ENCODE results near the gene ATP8A2.

- TF ChIP-seq POLR2A (IDR thresholded peaks at IDR 0.05): no peak
- TF ChIP-seq, protein P1, sequence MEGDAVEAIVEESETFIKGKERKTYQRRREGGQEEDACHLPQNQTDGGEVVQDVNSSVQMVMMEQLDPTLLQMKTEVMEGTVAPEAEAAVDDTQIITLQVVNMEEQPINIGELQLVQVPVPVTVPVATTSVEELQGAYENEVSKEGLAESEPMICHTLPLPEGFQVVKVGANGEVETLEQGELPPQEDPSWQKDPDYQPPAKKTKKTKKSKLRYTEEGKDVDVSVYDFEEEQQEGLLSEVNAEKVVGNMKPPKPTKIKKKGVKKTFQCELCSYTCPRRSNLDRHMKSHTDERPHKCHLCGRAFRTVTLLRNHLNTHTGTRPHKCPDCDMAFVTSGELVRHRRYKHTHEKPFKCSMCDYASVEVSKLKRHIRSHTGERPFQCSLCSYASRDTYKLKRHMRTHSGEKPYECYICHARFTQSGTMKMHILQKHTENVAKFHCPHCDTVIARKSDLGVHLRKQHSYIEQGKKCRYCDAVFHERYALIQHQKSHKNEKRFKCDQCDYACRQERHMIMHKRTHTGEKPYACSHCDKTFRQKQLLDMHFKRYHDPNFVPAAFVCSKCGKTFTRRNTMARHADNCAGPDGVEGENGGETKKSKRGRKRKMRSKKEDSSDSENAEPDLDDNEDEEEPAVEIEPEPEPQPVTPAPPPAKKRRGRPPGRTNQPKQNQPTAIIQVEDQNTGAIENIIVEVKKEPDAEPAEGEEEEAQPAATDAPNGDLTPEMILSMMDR (IDR thresholded peaks at IDR 0.05): no peak
Measured at GRCh38 chr13:25943658-25944057, 571.9 kb downstream of the ATP8A2 start.

All from right lobe of liver (tissue), 4 donors.